ENCODE results near the gene VPS72.

VPS72 gene

GRCh38 chr1:151184211-151184610 is 5.8 kb downstream of the VPS72 start:
- DNase-seq, result no peak

- no peak for DNase-seq
Measured at GRCh38 chr1:151176514-151177045, 13.4 kb downstream of the VPS72 start.

GRCh38 chr1:151175863-151176262 is 14.1 kb downstream of the VPS72 start, which contains the start of gene TMOD4:
Gene TMOD4, minus strand, starts transcription at chr1:151175981. Its CDS starts 1,106 bp downstream, at chr1:151174875.
- DNase-seq, result no peak

- DNase-seq, result no peak
Measured at GRCh38 chr1:151175041-151175741, 14.8 kb downstream of the VPS72 start.

- no peak for DNase-seq
Measured at GRCh38 chr1:151171190-151171589, 18.8 kb downstream of the VPS72 start.

GRCh38 chr1:151167116-151167515 is 22.9 kb downstream of the VPS72 start:
- DNase-seq, result no peak

GRCh38 chr1:151166505-151166956 is 23.5 kb downstream of the VPS72 start:
- no peak for DNase-seq

GRCh38 chr1:151165738-151166504 is 24.1 kb downstream of the VPS72 start, which contains the start of the genes LYSMD1 and SCNM1:
Gene LYSMD1, minus strand, starts transcription at chr1:151165902. Its CDS starts 644 bp downstream, at chr1:151165258.
Gene SCNM1, plus strand, starts transcription at chr1:151166144. Its CDS starts 9 bp downstream, at chr1:151166153.
- peak; percentile 97 for DNase-seq

GRCh38 chr1:151165281-151165737 is 24.7 kb downstream of the VPS72 start:
- DNase-seq, result peak; percentile 41

- DNase-seq, result no peak
Measured at GRCh38 chr1:151164732-151165280, 25.2 kb downstream of the VPS72 start.

GRCh38 chr1:151159373-151159772 is 30.6 kb downstream of the VPS72 start:
- no peak for DNase-seq

GRCh38 chr1:151158751-151159251 is 31.2 kb downstream of the VPS72 start:
- DNase-seq, result no peak

- DNase-seq, result no peak
Measured at GRCh38 chr1:151158326-151158725, 31.7 kb downstream of the VPS72 start.

GRCh38 chr1:151157067-151157531 is 32.9 kb downstream of the VPS72 start:
- no peak for DNase-seq

GRCh38 chr1:151156515-151156819 is 33.5 kb downstream of the VPS72 start, which contains the start of gene TNFAIP8L2:
Gene TNFAIP8L2, plus strand, starts transcription at chr1:151156649. Its CDS starts 2,049 bp downstream, at chr1:151158698.
- no peak for DNase-seq

- DNase-seq, result no peak
Measured at GRCh38 chr1:151147665-151148064, 42.3 kb downstream of the VPS72 start.

- DNase-seq, result no peak
Measured at GRCh38 chr1:151147132-151147503, 42.9 kb downstream of the VPS72 start.

- DNase-seq, result peak; percentile 87
Measured at GRCh38 chr1:151146412-151147131, 43.4 kb downstream of the VPS72 start, which contains the start of gene SEMA6C. Gene SEMA6C, minus strand, starts transcription at chr1:151146631. Its CDS starts 4,010 bp downstream, at chr1:151142621.

- no peak for DNase-seq
Measured at GRCh38 chr1:151146072-151146411, 44.0 kb downstream of the VPS72 start.

GRCh38 chr1:151145304-151146071 is 44.5 kb downstream of the VPS72 start:
- DNase-seq, result no peak

Measured in NCI-H1105 treated with DMSO at 0.1 percent for 48 hours (cell line).